Liver (tissue), 3 donors: ENCODE data around the gene RAB11FIP5.

Source experiments
- JUND ChIP-seq, 2 donors: IDR thresholded peaks; 2 replicates each; pipeline ENCODE4 v1.6.1; 2016; ENCODE audit warnings: antibody characterized with exemption in 2 of 2
- RXRA ChIP-seq, 2 donors: IDR thresholded peaks; 2 replicates each; pipeline ENCODE4 v1.6.1; 2017 to 2018; ENCODE audit warnings: antibody characterized with exemption in 2 of 2, mild to moderate bottlenecking in 1 of 2
- TF ChIP-seq, protein P1 (sequence below): fragments of 150-350 bp; IDR thresholded peaks from 2 replicates; pipeline ENCODE4 v1.5.1; 2017; ENCODE audit warnings: improper control_type of control experiment, low read depth, low read length; ENCODE audit not compliant: missing input control
- donor health status: healthy.
- donor health status: healthy.

DNA sequence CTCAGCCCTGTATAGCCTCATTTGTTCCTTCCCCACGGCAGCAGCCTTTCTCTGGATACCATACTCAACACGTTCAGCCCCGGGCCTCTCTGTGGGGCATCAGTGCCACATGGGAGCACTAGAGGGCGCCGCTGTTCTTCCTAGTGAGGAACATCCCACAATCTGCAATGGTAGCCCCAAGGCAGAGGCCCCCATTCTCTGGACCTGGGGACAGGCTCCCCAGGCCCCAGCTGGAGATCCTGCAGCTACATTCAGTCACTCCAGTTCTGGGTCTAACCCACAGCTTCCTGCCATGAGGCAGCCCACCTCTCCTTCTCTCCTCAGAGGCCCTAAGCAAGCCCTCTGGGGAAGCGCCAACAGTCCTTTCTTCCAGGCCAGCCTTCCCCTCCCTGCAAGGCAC lies 27.1 kb downstream of the RAB11FIP5 start:
- no peak for TF ChIP-seq JUND (IDR thresholded peaks at IDR 0.05)
- TF ChIP-seq, protein P1, sequence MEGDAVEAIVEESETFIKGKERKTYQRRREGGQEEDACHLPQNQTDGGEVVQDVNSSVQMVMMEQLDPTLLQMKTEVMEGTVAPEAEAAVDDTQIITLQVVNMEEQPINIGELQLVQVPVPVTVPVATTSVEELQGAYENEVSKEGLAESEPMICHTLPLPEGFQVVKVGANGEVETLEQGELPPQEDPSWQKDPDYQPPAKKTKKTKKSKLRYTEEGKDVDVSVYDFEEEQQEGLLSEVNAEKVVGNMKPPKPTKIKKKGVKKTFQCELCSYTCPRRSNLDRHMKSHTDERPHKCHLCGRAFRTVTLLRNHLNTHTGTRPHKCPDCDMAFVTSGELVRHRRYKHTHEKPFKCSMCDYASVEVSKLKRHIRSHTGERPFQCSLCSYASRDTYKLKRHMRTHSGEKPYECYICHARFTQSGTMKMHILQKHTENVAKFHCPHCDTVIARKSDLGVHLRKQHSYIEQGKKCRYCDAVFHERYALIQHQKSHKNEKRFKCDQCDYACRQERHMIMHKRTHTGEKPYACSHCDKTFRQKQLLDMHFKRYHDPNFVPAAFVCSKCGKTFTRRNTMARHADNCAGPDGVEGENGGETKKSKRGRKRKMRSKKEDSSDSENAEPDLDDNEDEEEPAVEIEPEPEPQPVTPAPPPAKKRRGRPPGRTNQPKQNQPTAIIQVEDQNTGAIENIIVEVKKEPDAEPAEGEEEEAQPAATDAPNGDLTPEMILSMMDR, result peak; percentile 96
- no peak for TF ChIP-seq RXRA (IDR thresholded peaks at IDR 0.05)
